ENCODE measurements around the gene GPC3.

Gene GPC3

GRCh38 chrX:133516686-133517085, 468.7 kb downstream of the GPC3 start:
- TF ChIP-seq CTCF (conservative IDR thresholded peaks at IDR 0.05; ENCODE audit: control insufficient read depth, insufficient read depth, low read depth, low read length), result no peak
- no peak overlapping the region for H3K4me3 ChIP-seq (ENCODE audit: control insufficient read depth, low read depth, low read length)
- DNase-seq (ENCODE audit: low read depth), result peak; percentile 46

GRCh38 chrX:133514486-133514885, 470.9 kb downstream of the GPC3 start:
- DNase-seq (ENCODE audit: low read depth), result no peak
- no peak overlapping the region for H3K4me3 ChIP-seq (ENCODE audit: control insufficient read depth, low read depth, low read length)
- TF ChIP-seq CTCF (conservative IDR thresholded peaks at IDR 0.05; ENCODE audit: control insufficient read depth, insufficient read depth, low read depth, low read length), result no peak

- TF ChIP-seq CTCF (conservative IDR thresholded peaks at IDR 0.05; ENCODE audit: control insufficient read depth, insufficient read depth, low read depth, low read length), result no peak
- H3K4me3 ChIP-seq (ENCODE audit: control insufficient read depth, low read depth, low read length), result no peak overlapping the region
- DNase-seq (ENCODE audit: low read depth), result peak; percentile 27
Observed at GRCh38 chrX:133513123-133513522, 472.3 kb downstream of the GPC3 start.

GRCh38 chrX:133511041-133511440, 474.4 kb downstream of the GPC3 start:
- H3K4me3 ChIP-seq (ENCODE audit: control insufficient read depth, low read depth, low read length), result no peak overlapping the region
- TF ChIP-seq CTCF (conservative IDR thresholded peaks at IDR 0.05; ENCODE audit: control insufficient read depth, insufficient read depth, low read depth, low read length), result no peak
- no peak for DNase-seq (ENCODE audit: low read depth)

GRCh38 chrX:133497356-133497755, 488.0 kb downstream of the GPC3 start:
- DNase-seq (ENCODE audit: low read depth), result no peak
- H3K4me3 ChIP-seq (ENCODE audit: control insufficient read depth, low read depth, low read length), result no peak overlapping the region
- no peak for TF ChIP-seq CTCF (conservative IDR thresholded peaks at IDR 0.05; ENCODE audit: control insufficient read depth, insufficient read depth, low read depth, low read length)

- no peak overlapping the region for H3K4me3 ChIP-seq (ENCODE audit: control insufficient read depth, low read depth, low read length)
- peak; percentile 79 for DNase-seq (ENCODE audit: low read depth)
- no peak for TF ChIP-seq CTCF (conservative IDR thresholded peaks at IDR 0.05; ENCODE audit: control insufficient read depth, insufficient read depth, low read depth, low read length)
Observed at GRCh38 chrX:133495464-133496391, 489.7 kb downstream of the GPC3 start.
